ENCODE data around the gene HIRA. TPM values are rescaled to one million over a fixed set of nuclear protein-coding genes. Genes with fewer than 3 reads are reported as not detected.
A peak's percentile ranks its signal among the peaks of the same experiment; 100 is the strongest.

The HIRA gene
- total and polyA plus RNA-seq, 9 of the 15 experiments (the other 6 are each of a cell fraction or from before 2014, with no cell fraction given): 0.96 to 132 (median 58.4) TPM

- TF ChIP-seq KLF13 (tag; IDR thresholded peaks at IDR 0.05; ENCODE audit: borderline replicate concordance, low read depth) (no peak), SRSF7 (optimal IDR thresholded peaks at IDR 0.05; ENCODE audit: low read depth, low read length) (no peak), MAFF (IDR thresholded peaks at IDR 0.05; ENCODE audit: low read length) (no peak), PHF8 (IDR thresholded peaks at IDR 0.05; ENCODE audit: borderline replicate concordance, low read length) (no peak), CEBPZ (IDR thresholded peaks at IDR 0.05; ENCODE audit: borderline replicate concordance, low read depth, low read length) (no peak), RB1 (IDR thresholded peaks at IDR 0.05; ENCODE audit: low read depth) (no peak), GTF3C2 (IDR thresholded peaks at IDR 0.05; ENCODE audit: borderline replicate concordance, extremely low read depth, insufficient read length) (no peak), ZNF785 (CRISPR knock-in tag; IDR thresholded peaks at IDR 0.05) (no peak), SMARCA5 (IDR thresholded peaks at IDR 0.05) (no peak), SAFB2 (IDR thresholded peaks at IDR 0.05; ENCODE audit: borderline replicate concordance, low read depth, low read length, severe bottlenecking) (no peak), ILF3 (IDR thresholded peaks at IDR 0.05; ENCODE audit: borderline replicate concordance) (no peak), SETDB1 (IDR thresholded peaks at IDR 0.05; ENCODE audit: low read length) (no peak), SRF (CRISPR knock-in tag; IDR thresholded peaks at IDR 0.05) (peak in 1 of 2 experiments; percentile 82; a peak in 2 of 4 replicates), THRAP3 (IDR thresholded peaks at IDR 0.05; ENCODE audit: borderline replicate concordance) (no peak), BCLAF1 (IDR thresholded peaks at IDR 0.05; ENCODE audit: borderline replicate concordance in 1 of 2, control insufficient read depth in 1 of 2, low read depth in 2 of 2, low read length in 1 of 2) (no peak), PTBP1 (IDR thresholded peaks at IDR 0.05; ENCODE audit: low read depth, low read length) (no peak), ZNF551 (CRISPR knock-in tag; IDR thresholded peaks at IDR 0.05) (no peak), IFI16 (CRISPR knock-in tag; IDR thresholded peaks at IDR 0.05) (no peak)
Observed at GRCh38 chr22:19290400-19291217, 140.9 kb downstream of the HIRA start (continued).
